IPS-18a (cell line): ENCODE data around the gene NEU2.

ENCODE experiments used
- H3K27ac ChIP-seq: one replicate; pipeline ENCODE4 v1.5.1; 2013; ENCODE audit warnings: low read length
- H3K27me3 ChIP-seq: one replicate; pipeline ENCODE4 v1.6.1; 2013; ENCODE audit warnings: mild to moderate bottlenecking, low read length; ENCODE audit not compliant: control insufficient read depth, insufficient read depth
- H3K36me3 ChIP-seq: one replicate; pipeline ENCODE4 v1.6.1; 2013; ENCODE audit warnings: low read depth, low read length; ENCODE audit not compliant: control insufficient read depth
- H3K4me1 ChIP-seq: one replicate; pipeline ENCODE4 v1.6.1; 2013; ENCODE audit warnings: low read depth, low read length; ENCODE audit not compliant: control insufficient read depth
- H3K4me3 ChIP-seq: one replicate; pipeline ENCODE4 v1.5.1; 2013; ENCODE audit warnings: low read length
- H3K9ac ChIP-seq: one replicate; pipeline ENCODE4 v1.6.1; 2013; ENCODE audit warnings: mild to moderate bottlenecking, low read length, moderate library complexity
- H3K9me3 ChIP-seq: one replicate; pipeline ENCODE4 v1.6.1; 2013; ENCODE audit warnings: low read depth, low read length; ENCODE audit not compliant: control insufficient read depth

The NEU2 gene

GRCh38 chr2:233083782-233084181, 51.3 kb downstream of the NEU2 start:
- no peaks in the 10 kb centered on the region for H3K27me3 ChIP-seq
- H3K9me3 ChIP-seq, result no peaks in the 10 kb centered on the region
- H3K9ac ChIP-seq, result no peak overlapping the region
- H3K4me3 ChIP-seq, result no peak overlapping the region
- H3K4me1 ChIP-seq, result no peaks in the 10 kb centered on the region
- H3K27ac ChIP-seq, result no peak overlapping the region
- no peaks in the 10 kb centered on the region for H3K36me3 ChIP-seq

DNA sequence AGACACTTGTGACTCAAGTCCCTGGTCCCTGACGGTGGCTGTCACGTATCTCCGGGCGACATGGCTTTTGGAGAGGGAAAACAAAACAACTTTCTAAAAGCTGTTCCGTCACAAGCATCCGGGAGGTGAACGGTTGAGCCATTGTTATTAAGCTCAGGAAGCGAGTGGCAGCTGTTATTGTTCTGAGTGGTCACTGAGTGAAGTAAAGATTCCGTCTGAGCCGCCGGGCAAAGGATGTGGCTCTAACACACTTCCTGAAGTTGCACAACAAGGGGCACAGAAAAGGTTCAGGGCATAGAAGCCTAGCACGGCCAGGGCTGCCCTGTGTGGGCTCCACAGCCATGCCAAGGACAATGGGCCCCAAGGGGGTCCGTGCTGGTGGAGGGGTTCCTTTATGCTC, 52.0 kb downstream of the NEU2 start:
- no peaks in the 10 kb centered on the region for H3K36me3 ChIP-seq
- no peak overlapping the region for H3K4me3 ChIP-seq
- no peaks in the 10 kb centered on the region for H3K27me3 ChIP-seq
- no peak overlapping the region for H3K9ac ChIP-seq
- no peaks in the 10 kb centered on the region for H3K4me1 ChIP-seq
- H3K9me3 ChIP-seq, result no peaks in the 10 kb centered on the region
- H3K27ac ChIP-seq, result no peak overlapping the region
